HCT116 (cell line): Measurements from ENCODE around the gene ADCY10.

Experiments used
- CEBPB ChIP-seq: IDR thresholded peaks from 2 replicates; pipeline ENCODE4 v1.6.1; 2012; ENCODE audit warnings: low read depth
- EGR1 ChIP-seq: IDR thresholded peaks from 2 replicates; pipeline ENCODE4 v1.6.1; 2012; ENCODE audit warnings: low read depth
- EZH2 ChIP-seq: fragments of 200-600 bp; sonication (generic); IDR thresholded peaks from 2 replicates; pipeline ENCODE4 v1.6.1; 2017; ENCODE audit warnings: antibody characterized with exemption, mixed run types
- EZH2phosphoT487 ChIP-seq: fragments of 200-600 bp; IDR thresholded peaks from 2 replicates; pipeline ENCODE4 v1.6.1; 2018; ENCODE audit warnings: antibody characterized with exemption, borderline replicate concordance
- FOSL1 ChIP-seq: IDR thresholded peaks from 2 replicates; pipeline ENCODE4 v1.6.1; 2012; ENCODE audit warnings: low read depth
- POLR2A ChIP-seq: IDR thresholded peaks from 2 replicates; pipeline ENCODE4 v1.7.0; 2011; ENCODE audit warnings: borderline replicate concordance; ENCODE audit not compliant: insufficient read depth, insufficient read length; ENCODE audit errors: extremely low read depth
- RAD21 ChIP-seq: IDR thresholded peaks from 2 replicates; pipeline ENCODE4 v1.6.1; 2012; ENCODE audit warnings: low read depth, mild to moderate bottlenecking
- SP1 ChIP-seq: IDR thresholded peaks from 2 replicates; pipeline ENCODE4 v1.6.1; 2012; ENCODE audit warnings: low read depth
- SRF ChIP-seq: IDR thresholded peaks from 2 replicates; pipeline ENCODE4 v1.6.1; 2012; ENCODE audit warnings: low read depth
- ZNF274 ChIP-seq: fragments of 200-500 bp; sonication (Bioruptor generic); IDR thresholded peaks from 2 replicates; pipeline ENCODE4 v1.6.1; 2014; ENCODE audit warnings: mild to moderate bottlenecking, low read depth, low read length, inconsistent platforms
- TF ChIP-seq, protein P1 (sequence below): IDR thresholded peaks from 2 replicates; pipeline ENCODE4 v1.6.1; 2012; ENCODE audit warnings: low read depth
- TF ChIP-seq, protein P2 (sequence below), 3 experiments: fragments of 200-600 bp in 1 of 3; sonication (generic) in 1 of 3; IDR thresholded peaks in 2 of 3; conservative IDR thresholded peaks in 1 of 3; 2 replicates each; pipeline ENCODE4 v1.5.1; 2012 to 2017; ENCODE audit warnings: low read depth in 2 of 3, low read length in 2 of 3, antibody characterized with exemption in 1 of 3, borderline replicate concordance in 1 of 3, control low read depth in 1 of 3, mild to moderate bottlenecking in 1 of 3, mixed read lengths in 1 of 3, mixed run types in 1 of 3, moderate library complexity in 1 of 3; ENCODE audit not compliant: insufficient read depth in 1 of 3
- TF ChIP-seq, protein P3 (sequence below): IDR thresholded peaks from 2 replicates; pipeline ENCODE4 v1.6.1; 2011; ENCODE audit warnings: mild to moderate bottlenecking, low read length, moderate library complexity; ENCODE audit not compliant: insufficient replicate concordance; ENCODE audit errors: extremely low read depth

DNA sequence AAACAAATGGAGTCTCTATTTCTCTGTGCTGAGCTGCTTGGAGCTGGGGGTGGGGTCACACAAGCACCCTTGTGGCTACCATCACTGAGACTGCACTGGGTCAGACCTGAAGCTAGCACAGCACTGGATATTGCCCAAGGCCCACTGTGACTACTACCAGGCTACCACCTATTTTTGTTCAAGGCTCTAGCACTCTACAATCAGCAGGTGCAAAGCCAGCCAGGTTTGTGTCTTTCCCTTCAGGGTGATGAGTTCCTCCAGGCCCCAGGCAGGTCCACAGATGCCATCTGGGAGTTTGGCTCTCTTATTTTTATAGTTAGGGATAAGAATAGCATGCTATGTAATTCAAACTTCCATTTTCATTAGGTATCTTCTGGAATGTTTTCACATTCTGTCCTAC is 23.5 kb downstream of the ADCY10 start:
- TF ChIP-seq EZH2 (no peak), FOSL1 (no peak), POLR2A (no peak), SP1 (no peak), RAD21 (no peak), EGR1 (no peak), ZNF274 (no peak), EZH2phosphoT487 (no peak), SRF (no peak), CEBPB (no peak)
- TF ChIP-seq, protein P1, sequence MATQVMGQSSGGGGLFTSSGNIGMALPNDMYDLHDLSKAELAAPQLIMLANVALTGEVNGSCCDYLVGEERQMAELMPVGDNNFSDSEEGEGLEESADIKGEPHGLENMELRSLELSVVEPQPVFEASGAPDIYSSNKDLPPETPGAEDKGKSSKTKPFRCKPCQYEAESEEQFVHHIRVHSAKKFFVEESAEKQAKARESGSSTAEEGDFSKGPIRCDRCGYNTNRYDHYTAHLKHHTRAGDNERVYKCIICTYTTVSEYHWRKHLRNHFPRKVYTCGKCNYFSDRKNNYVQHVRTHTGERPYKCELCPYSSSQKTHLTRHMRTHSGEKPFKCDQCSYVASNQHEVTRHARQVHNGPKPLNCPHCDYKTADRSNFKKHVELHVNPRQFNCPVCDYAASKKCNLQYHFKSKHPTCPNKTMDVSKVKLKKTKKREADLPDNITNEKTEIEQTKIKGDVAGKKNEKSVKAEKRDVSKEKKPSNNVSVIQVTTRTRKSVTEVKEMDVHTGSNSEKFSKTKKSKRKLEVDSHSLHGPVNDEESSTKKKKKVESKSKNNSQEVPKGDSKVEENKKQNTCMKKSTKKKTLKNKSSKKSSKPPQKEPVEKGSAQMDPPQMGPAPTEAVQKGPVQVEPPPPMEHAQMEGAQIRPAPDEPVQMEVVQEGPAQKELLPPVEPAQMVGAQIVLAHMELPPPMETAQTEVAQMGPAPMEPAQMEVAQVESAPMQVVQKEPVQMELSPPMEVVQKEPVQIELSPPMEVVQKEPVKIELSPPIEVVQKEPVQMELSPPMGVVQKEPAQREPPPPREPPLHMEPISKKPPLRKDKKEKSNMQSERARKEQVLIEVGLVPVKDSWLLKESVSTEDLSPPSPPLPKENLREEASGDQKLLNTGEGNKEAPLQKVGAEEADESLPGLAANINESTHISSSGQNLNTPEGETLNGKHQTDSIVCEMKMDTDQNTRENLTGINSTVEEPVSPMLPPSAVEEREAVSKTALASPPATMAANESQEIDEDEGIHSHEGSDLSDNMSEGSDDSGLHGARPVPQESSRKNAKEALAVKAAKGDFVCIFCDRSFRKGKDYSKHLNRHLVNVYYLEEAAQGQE: no peak
- TF ChIP-seq, protein P2, sequence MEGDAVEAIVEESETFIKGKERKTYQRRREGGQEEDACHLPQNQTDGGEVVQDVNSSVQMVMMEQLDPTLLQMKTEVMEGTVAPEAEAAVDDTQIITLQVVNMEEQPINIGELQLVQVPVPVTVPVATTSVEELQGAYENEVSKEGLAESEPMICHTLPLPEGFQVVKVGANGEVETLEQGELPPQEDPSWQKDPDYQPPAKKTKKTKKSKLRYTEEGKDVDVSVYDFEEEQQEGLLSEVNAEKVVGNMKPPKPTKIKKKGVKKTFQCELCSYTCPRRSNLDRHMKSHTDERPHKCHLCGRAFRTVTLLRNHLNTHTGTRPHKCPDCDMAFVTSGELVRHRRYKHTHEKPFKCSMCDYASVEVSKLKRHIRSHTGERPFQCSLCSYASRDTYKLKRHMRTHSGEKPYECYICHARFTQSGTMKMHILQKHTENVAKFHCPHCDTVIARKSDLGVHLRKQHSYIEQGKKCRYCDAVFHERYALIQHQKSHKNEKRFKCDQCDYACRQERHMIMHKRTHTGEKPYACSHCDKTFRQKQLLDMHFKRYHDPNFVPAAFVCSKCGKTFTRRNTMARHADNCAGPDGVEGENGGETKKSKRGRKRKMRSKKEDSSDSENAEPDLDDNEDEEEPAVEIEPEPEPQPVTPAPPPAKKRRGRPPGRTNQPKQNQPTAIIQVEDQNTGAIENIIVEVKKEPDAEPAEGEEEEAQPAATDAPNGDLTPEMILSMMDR (IDR thresholded peaks at IDR 0.05 in 2 of 3, conservative IDR thresholded peaks at IDR 0.05 in 1 of 3; ENCODE audit: borderline replicate concordance in 1 of 3, insufficient read depth in 1 of 3, low read depth in 2 of 3, low read length in 2 of 3): no peak
- TF ChIP-seq, protein P3, sequence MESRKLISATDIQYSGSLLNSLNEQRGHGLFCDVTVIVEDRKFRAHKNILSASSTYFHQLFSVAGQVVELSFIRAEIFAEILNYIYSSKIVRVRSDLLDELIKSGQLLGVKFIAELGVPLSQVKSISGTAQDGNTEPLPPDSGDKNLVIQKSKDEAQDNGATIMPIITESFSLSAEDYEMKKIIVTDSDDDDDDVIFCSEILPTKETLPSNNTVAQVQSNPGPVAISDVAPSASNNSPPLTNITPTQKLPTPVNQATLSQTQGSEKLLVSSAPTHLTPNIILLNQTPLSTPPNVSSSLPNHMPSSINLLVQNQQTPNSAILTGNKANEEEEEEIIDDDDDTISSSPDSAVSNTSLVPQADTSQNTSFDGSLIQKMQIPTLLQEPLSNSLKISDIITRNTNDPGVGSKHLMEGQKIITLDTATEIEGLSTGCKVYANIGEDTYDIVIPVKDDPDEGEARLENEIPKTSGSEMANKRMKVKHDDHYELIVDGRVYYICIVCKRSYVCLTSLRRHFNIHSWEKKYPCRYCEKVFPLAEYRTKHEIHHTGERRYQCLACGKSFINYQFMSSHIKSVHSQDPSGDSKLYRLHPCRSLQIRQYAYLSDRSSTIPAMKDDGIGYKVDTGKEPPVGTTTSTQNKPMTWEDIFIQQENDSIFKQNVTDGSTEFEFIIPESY: no peak
